ENCODE results near the gene GNG12. TPM values are rescaled to one million over a fixed set of nuclear protein-coding genes. Genes with fewer than 3 reads are reported as not detected.

GNG12 gene
- total and polyA plus RNA-seq, 2 donors from 2014 or later = 46.1 to 89.3 TPM

- Histone ChIP-seq H3K27ac (ENCODE audit: low read depth in 2 of 2, low read length in 2 of 2) (no peak overlapping the region), H3K9me3 (ENCODE audit: control insufficient read depth in 2 of 3, insufficient read depth in 1 of 3, low read length in 3 of 3) (peaks cover 0 to 2% (median 0%) of the 10 kb centered on the region in 3 donors), H3K27me3 (ENCODE audit: control insufficient read depth, insufficient read depth, low read length) (no peaks in the 10 kb centered on the region), H3K4me1 (ENCODE audit: control insufficient read depth in 2 of 3, insufficient read depth in 2 of 3, low read depth in 1 of 3, low read length in 3 of 3) (peaks cover 0 to 37% (median 7%) of the 10 kb centered on the region in 3 donors), H3K36me3 (ENCODE audit: control insufficient read depth in 2 of 3, insufficient read depth in 3 of 3, low read length in 3 of 3) (no peaks in the 10 kb centered on the region), H3K4me3 (ENCODE audit: low read length in 3 of 3) (no peak overlapping the region), H3K9ac (ENCODE audit: low read length in 3 of 3) (no peak overlapping the region)
- intact Hi-C loops (cut with DNase I) = no loop called here
- DNase-seq = no peak
- no peak for TF ChIP-seq CTCF (IDR thresholded peaks at IDR 0.05; ENCODE audit: borderline replicate concordance, extremely low read depth, insufficient read depth)
- no peak for FAIRE-seq
Observed at GRCh38 chr1:67812226-67812625, 21.0 kb downstream of the GNG12 start.

GRCh38 chr1:67811781-67812180 is 21.5 kb downstream of the GNG12 start:
- intact Hi-C loops (cut with DNase I) = no loop called here
- Histone ChIP-seq H3K4me1 (ENCODE audit: control insufficient read depth in 2 of 3, insufficient read depth in 2 of 3, low read depth in 1 of 3, low read length in 3 of 3) (peaks cover 0 to 34% (median 6%) of the 10 kb centered on the region in 3 donors), H3K9ac (ENCODE audit: low read length in 3 of 3) (no peak overlapping the region), H3K4me3 (ENCODE audit: low read length in 3 of 3) (no peak overlapping the region), H3K9me3 (ENCODE audit: control insufficient read depth in 2 of 3, insufficient read depth in 1 of 3, low read length in 3 of 3) (peaks cover 0 to 2% (median 0%) of the 10 kb centered on the region in 3 donors), H3K27me3 (ENCODE audit: control insufficient read depth, insufficient read depth, low read length) (no peaks in the 10 kb centered on the region), H3K36me3 (ENCODE audit: control insufficient read depth in 2 of 3, insufficient read depth in 3 of 3, low read length in 3 of 3) (no peaks in the 10 kb centered on the region), H3K27ac (ENCODE audit: low read depth in 2 of 2, low read length in 2 of 2) (no peak overlapping the region)
- DNase-seq (no peak), FAIRE-seq (no peak)
- no peak for TF ChIP-seq CTCF (IDR thresholded peaks at IDR 0.05; ENCODE audit: borderline replicate concordance, extremely low read depth, insufficient read depth)

GRCh38 chr1:67809887-67810286 is 23.4 kb downstream of the GNG12 start:
- Histone ChIP-seq H3K9me3 (ENCODE audit: control insufficient read depth in 2 of 3, insufficient read depth in 1 of 3, low read length in 3 of 3) (peaks cover 0 to 2% (median 0%) of the 10 kb centered on the region in 3 donors), H3K9ac (ENCODE audit: low read length in 3 of 3) (no peak overlapping the region), H3K4me1 (ENCODE audit: control insufficient read depth in 2 of 3, insufficient read depth in 2 of 3, low read depth in 1 of 3, low read length in 3 of 3) (peaks cover 0 to 30% (median 0%) of the 10 kb centered on the region in 3 donors), H3K27me3 (ENCODE audit: control insufficient read depth, insufficient read depth, low read length) (no peaks in the 10 kb centered on the region), H3K27ac (ENCODE audit: low read depth in 2 of 2, low read length in 2 of 2) (no peak overlapping the region), H3K36me3 (ENCODE audit: control insufficient read depth in 2 of 3, insufficient read depth in 3 of 3, low read length in 3 of 3) (no peaks in the 10 kb centered on the region), H3K4me3 (ENCODE audit: low read length in 3 of 3) (no peak overlapping the region)
- no peak for DNase-seq
- intact Hi-C loops (cut with DNase I) = no loop called here
- FAIRE-seq = no peak
- TF ChIP-seq CTCF (IDR thresholded peaks at IDR 0.05; ENCODE audit: borderline replicate concordance, extremely low read depth, insufficient read depth) = no peak

- TF ChIP-seq CTCF (IDR thresholded peaks at IDR 0.05; ENCODE audit: borderline replicate concordance, extremely low read depth, insufficient read depth) = no peak
- FAIRE-seq = peak; percentile 92
- Histone ChIP-seq H3K4me3 (ENCODE audit: low read length in 3 of 3) (no peak overlapping the region), H3K36me3 (ENCODE audit: control insufficient read depth in 2 of 3, insufficient read depth in 3 of 3, low read length in 3 of 3) (no peaks in the 10 kb centered on the region), H3K9ac (ENCODE audit: low read length in 3 of 3) (no peak overlapping the region), H3K4me1 (ENCODE audit: control insufficient read depth in 2 of 3, insufficient read depth in 2 of 3, low read depth in 1 of 3, low read length in 3 of 3) (peaks cover 0 to 33% (median 14%) of the 10 kb centered on the region in 3 donors), H3K27me3 (ENCODE audit: control insufficient read depth, insufficient read depth, low read length) (no peaks in the 10 kb centered on the region), H3K9me3 (ENCODE audit: control insufficient read depth in 2 of 3, insufficient read depth in 1 of 3, low read length in 3 of 3) (peaks cover 0 to 2% (median 0%) of the 10 kb centered on the region in 3 donors), H3K27ac (ENCODE audit: low read depth in 2 of 2, low read length in 2 of 2) (no peak overlapping the region)
- DNase-seq = no peak
- intact Hi-C loops (cut with DNase I) = no loop called here
Observed at GRCh38 chr1:67807282-67807681, 26.0 kb downstream of the GNG12 start.
